NCI-H748 (cell line): ENCODE results near the gene C16orf95.

Experiments used
- DNase-seq: peaks from one replicate; lab custom pipeline; 2025; ENCODE audit not compliant: unreplicated experiment; lab: John Stamatoyannopoulos, UW

C16orf95 gene

DNA sequence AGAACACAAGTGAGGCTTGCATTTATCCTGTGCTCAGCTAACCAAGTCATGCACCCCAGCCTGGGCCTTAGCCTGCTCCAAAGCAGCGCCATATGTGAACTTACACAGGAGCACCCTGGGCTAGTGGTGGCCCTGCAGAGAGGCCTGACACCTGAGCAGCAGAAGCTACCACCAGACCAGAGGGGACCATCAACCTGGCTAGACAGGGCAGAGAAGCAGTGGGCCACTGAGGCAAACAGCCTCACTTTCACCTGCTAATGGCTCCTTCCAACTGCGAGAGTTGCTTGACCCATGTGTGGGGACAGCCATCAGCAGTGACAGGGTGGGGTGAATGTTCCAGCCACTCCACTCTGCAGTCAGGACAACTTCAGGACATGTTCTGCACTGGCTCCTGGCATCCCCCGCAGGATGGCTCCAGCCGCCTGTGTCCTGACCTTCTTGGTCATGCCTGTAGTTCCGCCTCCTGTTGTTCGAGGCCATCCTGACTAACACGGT lies 2.9 kb upstream of the C16orf95 start:
- no peak for DNase-seq

DNA sequence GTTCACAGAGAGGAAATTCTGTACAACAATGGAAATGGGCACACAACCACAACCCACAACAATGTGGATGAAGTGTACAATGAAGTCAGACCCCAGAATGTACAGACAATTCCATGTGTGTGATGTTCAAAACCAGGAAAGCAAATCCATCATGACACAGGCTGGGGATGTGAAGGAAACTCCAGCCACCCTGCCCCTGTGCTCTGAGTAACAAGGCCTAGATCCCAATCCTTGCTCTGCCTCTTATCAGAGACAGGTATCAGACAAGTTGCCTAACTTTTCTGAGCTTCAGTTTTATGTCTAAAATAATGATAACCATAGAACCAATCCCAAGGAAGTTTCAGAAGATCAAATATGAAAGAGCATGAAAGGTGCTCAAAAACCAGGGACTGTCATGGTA lies 1.8 kb upstream of the C16orf95 start:
- DNase-seq: no peak

DNA sequence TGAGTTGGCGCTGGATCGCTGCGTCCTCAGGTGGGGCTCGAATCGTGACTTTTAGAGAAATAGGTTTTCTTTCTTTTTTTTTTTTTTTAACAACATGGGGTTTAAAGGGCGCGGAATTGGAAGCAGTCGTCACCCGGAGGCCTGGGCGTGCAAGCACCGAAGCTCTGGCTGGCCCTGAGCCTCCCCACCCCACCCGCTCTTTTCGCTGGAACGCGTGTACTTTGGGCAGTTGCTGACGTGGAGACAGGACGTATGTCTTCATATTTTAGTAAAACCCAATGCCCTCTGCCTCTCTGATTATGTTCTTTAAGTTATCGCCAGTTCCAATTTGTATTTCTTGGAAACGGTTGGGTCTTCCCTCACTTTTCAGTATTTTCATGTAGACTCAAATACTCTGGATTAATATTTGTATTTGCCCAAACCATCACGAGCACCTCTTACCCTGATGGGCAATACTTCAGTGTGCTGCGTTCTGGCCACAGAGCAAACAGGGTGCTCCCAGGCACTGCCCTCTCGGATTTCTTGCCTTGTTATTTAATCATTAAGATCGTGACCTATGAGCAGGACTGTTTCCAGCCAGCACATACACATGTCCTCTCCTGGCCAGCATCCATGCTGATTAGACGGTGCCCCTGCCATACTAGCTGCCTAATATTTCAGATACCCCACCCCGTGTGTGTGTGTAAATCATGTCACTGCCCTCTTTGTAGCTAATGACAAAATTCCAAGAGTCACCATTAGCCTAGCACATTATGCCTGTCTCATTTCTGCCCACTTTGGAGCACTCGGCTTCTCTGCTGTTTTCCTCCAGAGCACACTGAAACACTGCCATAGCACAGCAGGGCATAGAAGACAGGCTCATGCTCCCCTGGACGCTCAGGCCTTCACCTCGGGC lies 805 bp upstream of the C16orf95 start:
- peak; percentile 46 for DNase-seq

DNA sequence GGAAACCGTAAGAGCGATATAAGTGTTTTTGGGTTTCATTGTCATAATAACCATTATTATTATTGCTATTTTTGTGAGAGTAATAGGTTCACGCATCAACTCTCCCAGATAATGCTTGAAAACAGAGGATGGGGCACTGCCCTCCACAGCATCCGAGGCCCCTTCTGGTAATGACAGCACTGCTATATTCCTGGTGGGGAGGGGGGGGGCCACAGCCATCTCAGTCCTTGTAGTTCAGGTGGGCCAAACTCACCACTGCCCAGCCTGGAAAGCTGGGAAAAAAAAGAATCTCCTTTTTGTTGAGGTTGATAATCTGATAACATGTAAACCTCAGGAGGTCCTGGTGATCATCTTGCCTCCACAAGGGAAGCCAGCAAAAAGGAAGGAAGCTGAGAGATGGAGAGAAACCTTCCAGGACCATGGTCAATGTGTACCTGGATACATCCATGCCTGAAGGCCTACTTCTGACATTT lies 706 bp downstream of the C16orf95 start:
- no peak for DNase-seq

DNA sequence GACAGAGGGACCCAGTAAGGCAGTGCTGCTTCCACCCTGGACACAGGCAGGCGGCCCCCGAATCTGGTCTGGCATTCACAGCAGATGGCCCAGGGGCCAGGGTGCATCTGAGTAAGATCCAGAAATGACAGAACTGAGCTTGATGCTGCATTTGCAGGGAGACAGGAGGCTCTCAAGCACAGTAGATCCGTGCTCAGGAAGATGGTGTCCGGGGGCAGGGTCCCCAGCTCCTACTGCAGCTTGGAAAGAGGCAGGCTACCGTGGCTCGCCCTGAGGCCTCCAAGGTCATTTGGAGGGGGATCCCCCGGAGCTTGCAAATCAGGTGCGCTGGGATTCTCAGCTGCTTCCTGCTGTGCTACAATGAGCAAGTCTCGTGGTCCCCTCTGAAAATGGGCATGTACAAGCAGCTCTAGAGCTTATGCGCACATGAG lies 2.2 kb downstream of the C16orf95 start:
- no peak for DNase-seq

DNA sequence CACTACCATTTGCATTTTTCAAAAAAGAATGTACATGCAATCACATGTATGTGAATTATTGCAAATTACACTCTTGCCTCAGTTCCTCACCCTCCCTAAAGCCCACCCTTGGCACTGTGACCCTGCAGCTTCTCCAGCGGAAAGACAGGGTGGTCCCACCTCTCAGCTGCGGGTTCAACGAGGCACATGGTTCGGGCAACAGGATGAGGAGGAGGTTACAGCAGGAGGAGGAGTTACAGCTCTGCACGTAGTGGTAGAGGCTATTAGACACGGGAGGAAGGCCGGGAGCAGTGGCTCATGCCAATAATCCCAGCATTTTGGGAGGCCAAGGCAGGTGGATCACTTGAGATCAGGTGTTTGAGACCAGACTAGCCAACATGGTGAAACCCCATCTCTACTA lies 5.2 kb downstream of the C16orf95 start:
- no peak for DNase-seq

DNA sequence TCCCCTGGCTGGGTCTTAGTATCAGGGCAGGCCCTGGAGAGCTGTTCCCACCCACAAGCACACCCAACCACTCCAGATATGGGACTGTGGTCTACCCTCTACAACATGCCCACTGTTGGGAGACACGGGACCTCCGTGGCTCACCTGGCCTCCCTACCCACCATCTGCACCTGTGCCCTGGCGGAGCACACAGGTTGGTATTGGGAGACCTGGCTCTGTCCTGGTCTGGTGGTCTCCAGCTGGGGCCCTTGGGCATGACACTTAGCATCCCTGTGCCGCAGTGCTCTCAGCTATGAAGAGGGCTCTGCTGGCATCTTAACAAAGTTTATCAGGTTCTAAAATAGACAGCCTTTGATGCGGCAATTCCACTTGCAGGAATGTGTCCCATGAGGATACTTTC lies 5.8 kb downstream of the C16orf95 start:
- no peak for DNase-seq

DNA sequence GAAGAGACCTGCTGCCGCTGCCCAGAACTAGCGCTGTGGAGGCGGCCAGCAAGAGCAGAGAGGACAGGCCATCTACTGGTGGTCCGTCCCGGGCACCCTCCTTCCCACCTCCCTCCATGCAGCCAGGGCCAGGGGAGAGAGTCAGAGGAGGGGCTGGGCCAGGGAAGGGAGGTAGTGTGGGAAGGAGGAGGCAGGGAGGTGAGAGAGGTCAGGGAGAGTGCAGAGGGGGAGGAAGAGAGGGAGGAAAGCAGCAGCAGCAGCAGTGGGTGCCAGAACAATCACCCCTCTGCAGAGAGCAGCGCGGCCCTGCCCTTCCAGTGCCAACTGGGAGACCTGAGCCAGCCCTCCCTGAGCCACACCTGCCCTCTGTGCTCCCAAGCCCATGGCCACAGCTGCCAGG lies 6.6 kb downstream of the C16orf95 start:
- DNase-seq: no peak

DNA sequence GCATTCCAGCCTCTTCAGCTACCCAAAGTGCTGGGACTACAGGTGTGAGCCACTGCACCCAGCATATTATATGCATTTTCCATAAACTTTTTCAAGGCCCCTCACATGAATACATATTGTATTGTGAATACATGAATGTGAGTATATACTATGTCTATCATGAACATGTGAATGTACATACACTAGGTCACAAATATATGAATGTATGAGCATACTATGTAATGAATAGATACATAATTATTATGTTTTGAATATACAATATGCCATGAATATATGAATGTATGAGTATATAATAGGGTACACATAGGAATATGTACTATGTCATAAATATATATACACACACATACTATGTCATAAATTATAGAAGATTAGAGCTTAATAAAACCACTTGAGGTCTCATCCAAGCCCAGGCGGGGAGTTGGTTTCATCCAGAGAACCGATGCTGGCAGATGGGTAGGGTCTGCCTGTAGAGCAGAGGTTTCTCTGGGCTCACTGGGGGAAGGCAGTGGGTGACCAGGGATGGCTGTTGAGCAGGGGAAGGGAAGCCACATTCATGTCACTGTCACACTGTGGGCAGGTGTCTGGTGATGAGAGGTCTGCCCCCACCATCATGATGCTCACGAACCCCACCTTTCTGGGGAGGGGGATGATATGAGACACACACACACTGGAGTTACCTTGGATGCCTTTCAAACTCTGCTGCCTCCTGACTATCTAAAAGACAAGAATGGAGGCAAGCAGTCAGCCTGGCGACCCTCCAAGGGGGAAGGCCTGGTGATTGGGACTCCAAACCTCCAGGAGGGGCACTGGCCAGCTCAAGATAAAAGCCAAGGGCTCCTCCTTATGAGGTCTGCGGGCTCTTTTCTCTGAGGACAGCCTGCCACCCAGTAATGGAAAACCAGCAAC lies 7.3 kb downstream of the C16orf95 start:
- no peak for DNase-seq

DNA sequence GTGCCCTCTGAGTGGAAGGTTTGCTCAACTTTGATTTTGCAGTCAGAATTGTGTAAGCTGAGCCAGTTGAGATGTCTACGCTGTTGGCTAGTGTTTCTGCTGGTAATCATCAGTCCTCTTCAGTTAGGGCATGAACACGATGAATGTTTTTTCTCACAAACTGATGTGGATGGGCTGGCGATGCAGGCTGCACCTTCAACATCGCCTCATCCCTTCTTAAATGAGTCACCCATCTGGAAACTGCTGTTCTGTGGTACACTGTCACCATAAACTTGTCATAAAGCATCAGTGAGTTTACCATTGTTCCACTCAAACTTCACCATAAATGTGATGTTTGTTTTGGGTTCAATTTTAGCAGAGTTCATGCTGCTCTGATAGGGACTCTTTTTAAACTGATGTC lies 8.4 kb downstream of the C16orf95 start:
- DNase-seq: no peak

DNA sequence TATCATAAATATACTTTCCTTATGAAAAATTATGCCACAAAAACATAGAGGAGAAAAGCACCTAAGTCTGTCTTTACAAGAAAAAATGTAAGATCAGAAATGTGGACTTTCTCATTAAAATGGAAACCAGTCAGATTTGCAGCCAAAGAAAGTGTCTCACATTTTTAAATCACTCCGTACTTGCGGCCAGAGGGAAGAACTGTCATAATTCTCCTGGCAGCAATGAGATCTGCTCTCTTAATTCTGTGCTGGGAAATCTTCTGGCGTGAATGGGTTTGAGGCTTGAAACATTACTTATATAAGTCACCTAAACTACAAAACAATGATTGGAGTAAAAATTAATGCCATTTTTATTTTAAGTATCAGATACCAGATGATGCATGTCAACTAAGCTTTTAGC lies 10.7 kb downstream of the C16orf95 start:
- no peak for DNase-seq

DNA sequence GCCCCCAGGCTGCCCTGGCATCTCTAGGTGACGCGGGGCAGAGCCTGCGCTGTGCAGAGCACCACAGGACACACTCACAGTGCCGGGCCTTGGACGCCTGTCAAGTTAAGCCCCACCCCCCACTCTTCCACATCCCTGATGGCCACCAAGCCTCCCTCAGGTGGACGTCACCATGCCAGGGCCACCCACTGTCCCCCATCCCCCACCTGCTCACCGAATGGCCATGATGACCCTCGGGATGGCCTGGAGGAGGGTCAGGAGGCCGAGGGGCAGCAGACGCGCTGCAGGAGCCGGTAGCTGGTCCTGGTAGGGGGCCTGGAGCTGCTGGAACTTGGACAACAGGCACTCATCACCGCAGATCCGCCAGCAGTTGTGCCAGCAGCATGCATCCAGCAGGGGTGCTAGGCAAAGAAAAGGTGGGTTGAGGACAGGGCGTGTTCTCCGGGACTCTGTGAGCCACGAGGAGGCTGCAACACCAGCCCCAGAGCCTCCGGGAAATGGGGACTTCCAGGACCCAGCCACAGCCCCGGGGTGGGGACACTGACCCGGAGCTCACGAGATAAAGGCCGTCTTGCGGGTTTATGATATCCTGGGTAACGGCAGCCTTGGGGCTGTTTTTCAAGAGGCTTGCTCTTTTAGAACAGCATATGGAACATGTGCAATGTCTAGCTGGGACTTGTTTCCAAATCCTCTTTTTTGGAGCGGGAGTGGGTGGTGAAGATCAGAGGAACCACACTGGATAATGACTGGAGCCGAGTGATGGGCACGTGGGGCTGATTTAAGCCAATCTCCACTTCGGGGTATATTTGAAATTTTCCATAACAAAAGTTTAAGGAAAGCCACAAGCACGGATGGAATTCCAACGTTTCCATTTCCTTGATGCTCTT lies 11.4 kb downstream of the C16orf95 start:
- no peak for DNase-seq

DNA sequence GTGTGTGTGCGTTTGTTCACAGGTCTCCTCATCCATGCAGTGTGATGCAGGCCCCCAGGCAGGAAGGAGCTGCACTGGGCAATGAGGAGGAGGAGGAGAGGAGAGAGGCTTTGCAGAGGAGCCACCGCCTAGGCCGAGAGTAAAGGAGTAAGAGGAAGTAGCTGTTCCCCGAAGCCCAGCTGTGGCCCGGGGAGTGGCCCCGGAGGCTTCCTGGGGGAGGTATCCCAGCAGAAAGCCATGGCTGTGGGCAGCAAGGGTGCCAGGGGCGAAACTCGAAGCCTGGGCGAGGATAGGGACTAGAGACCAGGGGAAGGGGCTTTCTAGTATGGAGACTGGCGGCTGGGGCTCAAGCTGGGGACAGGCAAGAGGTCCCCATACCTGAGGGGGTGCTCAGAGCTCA lies 12.2 kb downstream of the C16orf95 start:
- no peak for DNase-seq

DNA sequence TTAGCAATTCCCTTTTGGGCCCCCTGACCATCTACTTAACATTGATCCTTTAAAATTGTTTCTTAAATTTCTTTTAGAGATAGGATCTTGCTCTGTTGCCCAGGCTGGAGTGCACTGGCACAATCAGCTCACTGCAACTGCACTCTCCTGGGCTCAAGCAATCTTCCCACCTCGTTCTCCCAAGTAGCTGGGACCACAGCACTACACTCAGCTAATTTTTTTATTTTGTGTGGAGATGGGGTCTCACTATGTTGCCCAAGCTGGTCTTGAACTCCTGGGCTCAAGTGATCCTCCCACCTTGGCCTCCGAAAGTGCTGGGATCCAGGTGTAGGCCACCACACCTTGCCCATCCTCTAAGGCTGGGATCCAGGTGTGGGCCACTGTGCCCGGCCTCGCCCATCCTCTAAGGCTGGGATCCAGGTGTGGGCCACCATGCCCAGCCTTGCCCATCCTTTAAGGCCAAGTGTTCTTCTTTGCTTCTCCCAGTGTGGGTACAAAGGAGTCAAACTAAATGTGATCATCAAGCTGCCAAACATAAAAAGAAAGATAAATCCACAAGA lies 13.2 kb downstream of the C16orf95 start:
- no peak for DNase-seq

DNA sequence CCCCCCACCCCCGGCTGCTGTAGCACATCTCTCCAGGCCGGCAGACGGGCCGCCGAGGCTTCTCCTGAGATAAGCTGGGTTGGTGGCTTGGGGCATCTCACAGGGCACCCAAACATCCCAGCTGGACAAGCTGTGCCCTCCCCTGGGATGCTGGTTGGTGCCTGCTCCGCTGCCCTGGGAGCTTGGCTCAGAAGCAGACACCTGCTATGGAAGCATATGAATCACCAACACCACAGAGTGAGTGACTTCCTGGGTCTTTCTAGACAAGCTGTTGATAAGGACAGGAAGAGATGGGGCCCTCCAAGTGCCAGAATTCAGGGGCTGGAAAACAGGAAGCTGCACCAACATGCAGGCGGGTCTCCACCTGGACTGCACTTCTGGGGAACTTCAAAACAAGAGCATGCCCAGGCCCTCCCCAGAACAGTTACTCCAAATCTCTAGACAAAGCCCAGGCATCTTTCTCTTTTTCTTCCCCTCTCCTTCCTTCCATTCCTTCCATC lies 13.7 kb downstream of the C16orf95 start:
- no peak for DNase-seq

DNA sequence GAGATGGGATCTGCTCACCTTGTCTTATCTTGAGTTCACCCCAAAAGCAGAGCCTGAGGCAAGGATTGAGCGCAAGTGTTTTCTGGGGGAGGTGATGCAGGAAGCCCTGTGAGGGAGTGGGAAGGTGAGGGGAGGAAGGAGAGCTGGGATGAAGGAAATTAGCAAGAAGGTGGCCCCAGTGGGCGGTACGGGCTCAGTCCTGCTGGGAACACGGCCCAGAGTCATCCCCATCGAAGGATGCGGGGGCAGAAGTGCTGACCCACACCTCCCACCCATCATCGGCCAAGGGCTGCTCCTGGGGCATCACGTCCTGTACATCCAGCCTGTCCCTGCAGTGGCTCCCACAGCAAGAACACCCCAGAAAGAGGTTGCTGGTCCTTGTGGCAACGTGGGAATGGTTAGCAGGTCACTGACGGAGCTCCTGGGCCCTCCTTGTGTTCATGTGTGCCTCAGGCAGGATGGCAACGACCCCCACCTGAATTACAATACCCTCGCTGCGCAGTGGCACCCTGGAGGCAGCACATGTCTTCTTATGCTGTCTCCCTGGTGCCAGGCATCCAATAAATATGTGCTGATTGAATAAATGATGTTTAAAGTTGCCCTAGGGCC lies 18.2 kb downstream of the C16orf95 start:
- no peak for DNase-seq

DNA sequence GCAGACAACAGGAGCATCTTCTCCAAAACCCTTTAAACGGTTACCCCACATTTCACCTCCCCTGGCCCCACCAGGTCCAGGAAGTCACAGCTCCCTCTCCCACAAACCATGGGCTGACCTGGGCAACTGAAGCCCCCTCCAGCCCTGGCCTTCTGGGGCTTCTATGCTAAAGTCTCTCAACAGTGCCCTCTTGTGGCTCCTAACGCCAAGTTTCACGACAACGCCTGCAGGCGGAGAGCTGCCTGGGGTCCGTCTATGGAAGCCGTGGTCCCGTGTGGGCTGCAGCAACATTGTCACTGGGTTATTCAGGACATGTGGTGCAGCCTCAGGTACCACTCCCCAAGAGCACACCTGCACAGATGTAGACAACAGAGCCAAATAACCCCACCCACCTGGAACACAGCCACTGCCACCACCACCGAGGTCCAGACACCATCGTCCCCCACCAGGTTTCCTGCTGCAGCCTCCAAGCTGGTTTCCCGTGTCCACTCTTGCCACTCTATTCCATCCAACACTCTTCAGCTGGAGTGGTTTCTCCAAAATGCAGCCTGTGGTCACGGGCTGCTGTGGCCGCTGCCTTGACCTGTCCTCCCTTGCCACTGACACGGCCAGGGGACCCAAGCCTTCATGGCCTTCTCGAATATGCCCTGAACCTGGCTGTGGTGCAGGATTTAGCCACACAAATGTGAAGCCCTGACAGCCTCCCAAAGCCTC lies 19.1 kb downstream of the C16orf95 start:
- DNase-seq: peak; percentile 32

DNA sequence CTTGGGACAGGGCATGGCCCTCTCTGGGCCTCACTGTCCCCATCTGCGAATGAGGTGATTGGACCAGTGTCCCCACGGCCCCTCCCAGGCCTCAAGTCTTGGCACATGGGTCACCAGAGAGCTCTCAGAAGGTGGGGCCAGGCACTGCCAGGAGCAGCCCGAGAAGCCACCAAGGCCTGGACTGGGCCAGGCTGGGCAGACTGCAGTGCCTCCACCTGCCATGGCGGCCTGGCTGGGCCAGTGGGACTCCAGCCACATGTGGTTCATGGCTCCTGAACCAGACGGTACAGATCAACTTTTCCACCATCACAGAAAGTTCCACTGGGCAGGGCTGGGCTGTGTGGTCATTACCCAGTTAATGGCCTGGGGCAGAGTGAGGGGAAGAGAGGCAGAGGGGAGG lies 19.8 kb downstream of the C16orf95 start:
- DNase-seq: no peak
